HG03575 (cell line): ENCODE results near the gene LRRC74B.
"Not testable (repeated sequence)": the region's sequence is repeated elsewhere in the genome, so short reads cannot be mapped to it uniquely, and the experiment has no call there.

Experiments used
- ATAC-seq: cut with Tn5 transposase; IDR thresholded peaks from one replicate; pipeline ENCODE4 v1.9.1; 2021; ENCODE audit not compliant: unreplicated experiment, insufficient number of reproducible peaks, low FRiP score; ENCODE audit errors: extremely low read depth

The LRRC74B gene

DNA sequence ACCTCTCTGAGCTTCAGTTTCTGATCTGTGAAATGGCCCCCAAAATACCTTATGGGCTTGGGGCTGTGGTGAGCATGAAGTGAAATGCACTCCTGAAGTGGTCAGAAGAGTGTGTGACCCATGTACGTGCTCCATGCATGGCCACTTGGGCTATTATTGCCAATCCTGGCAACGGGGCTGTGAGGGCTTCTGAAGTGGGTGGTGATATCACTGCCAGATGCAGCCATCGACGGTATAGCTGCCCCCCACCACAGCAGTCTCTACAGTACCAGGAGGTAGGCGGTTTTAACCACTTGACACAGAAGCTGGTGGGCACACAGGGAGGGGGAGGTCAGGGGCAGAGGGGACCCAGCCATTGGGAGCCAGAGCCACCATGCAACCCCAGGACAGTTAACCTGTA lies 2.7 kb downstream of the LRRC74B start:
- not testable (repeated sequence) for ATAC-seq

DNA sequence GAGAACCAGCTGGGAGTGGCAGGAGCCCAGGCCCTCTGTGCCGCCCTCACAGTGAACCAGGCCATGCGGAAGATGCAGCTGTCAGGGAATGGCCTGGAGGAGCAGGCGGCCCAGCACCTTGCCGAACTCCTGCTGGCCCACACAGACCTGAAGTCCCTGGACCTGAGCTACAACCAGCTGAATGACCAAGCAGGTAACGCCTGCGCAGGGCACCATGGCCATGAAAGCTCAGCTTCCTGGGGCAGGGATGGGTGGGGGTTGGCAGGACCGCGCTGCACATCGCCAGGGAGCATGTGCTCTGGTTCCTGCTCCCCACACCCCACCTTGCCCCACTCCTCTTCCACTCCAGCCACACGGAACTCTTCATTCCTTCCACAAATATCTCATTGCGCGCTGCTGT lies 3.2 kb downstream of the LRRC74B start:
- not testable (repeated sequence) for ATAC-seq

DNA sequence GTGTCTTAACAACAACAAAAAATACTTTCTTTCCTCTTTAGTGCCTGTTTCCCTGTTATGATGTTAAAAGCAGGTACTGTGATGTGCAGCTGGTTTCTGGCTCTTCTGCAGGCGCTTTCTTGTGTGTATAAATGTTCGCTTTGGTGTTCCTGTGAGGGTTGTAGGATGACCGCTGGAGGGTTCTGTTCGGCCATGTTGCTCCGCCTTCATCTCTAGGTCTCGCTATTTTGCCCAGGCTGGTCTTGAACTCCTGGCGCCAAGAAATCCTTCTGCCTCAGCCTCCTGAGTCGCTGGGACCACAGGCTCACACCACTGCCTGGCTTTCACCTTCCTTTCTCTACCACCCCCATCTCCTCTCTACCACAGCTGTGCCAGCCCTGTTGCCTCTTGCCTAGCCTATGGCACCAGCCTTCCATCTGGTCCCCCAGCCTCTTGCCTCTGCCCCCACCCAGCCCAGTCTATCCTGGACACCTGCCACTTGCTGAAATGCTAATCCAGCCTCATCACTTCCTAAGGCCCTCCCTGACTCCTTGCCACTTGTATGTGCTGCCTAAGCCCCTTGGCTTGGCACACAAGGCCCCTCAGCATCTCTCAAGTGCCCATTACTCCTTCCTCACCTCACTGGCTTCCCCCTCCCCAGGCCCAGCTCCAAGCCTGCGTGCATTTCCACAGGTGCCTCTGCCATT lies 5.5 kb downstream of the LRRC74B start:
- no peak for ATAC-seq

DNA sequence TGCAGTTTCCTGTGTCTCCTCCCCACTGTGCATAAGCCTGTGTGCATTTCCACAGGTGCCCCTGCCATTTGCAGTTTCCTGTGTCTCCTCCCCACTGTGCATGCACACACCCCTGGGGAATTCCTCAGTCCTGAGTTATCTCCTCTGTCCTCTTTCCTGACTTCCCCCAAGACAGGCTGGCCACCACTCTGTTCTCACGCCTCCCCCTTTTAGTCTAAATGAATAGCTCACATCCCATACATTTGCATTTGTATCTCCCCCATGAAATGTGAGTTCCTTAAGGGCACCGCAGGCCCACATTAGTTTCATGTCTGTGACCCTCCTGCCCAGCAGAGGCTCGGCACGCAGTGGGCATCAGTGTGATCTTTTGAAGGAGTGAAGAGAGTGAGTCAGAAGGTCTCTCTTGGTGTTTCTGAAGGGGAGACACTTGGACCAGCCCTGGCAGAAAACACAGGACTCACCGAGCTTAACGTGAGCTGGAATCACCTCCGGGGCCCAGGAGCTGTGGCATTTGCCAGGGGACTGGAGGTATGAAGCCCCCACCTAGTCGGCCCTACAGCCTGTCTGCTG lies 6.2 kb downstream of the LRRC74B start:
- ATAC-seq, result no peak

DNA sequence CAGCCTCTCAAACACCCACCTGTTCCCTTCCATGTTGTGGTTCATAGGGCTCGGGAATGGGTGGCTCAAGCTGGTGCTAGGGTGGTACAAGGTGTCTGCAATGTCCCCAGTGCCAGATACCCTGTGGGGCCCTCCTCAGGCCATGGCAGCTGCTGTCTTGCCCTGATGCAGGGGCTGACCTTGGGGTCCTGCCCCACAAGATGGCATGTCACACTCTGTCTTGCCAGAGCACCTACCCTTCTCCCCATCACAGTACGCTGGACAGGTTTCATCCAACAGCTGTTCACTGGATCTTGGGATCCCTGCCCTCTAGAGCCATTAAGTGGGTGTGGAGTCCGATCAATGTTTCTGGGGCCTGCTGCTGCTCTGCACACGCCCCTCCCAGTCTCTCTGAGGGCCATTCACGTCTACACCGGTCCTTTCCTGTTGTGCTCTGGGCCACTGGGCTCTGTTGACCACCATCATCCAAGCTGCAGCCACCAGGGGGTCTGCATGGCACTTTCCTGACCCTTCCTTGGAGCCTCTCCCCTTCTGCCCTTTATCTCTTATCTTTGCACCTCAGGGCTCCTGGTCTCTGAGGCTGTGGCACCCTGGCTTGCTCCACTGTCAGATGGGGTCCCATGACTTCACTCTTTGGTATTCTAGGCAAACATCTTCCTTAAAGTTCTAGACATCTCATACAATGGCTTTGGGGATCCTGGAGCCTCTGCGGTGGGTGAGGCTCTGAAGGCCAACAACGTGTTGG lies 7.1 kb downstream of the LRRC74B start:
- no peak for ATAC-seq

DNA sequence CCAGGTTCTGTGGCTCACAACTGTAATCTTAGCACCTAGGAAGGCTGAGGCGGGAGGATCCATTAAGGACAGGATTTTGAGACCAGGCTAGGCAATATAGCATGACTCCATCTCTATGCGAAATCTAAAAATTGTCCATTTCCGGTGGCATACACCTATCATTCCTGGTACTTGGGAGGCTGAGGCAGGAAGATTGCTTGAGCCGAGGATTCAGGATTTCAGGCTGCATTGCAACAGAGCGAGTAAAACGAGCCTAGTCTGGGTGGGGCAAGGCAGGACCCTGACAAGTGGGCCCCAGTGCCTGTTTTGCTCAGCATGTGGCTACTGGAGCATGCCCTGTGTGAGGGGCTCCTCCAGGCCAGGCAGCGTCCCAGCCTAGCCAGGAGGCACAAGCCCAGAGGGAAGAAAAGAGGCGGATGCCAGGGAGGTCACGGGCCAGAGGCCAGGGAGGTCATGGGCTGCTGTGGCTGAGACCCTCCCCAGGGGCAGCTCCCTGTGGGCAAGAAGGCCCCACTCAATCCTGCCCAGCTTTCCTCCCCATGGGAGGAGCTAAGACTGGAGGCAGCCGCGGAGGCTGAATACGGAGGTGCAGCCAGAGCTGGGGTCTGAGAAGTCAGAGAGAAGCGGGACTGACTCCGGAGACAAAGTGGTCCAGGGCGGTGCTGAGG lies 8.4 kb downstream of the LRRC74B start:
- ATAC-seq, result no peak

DNA sequence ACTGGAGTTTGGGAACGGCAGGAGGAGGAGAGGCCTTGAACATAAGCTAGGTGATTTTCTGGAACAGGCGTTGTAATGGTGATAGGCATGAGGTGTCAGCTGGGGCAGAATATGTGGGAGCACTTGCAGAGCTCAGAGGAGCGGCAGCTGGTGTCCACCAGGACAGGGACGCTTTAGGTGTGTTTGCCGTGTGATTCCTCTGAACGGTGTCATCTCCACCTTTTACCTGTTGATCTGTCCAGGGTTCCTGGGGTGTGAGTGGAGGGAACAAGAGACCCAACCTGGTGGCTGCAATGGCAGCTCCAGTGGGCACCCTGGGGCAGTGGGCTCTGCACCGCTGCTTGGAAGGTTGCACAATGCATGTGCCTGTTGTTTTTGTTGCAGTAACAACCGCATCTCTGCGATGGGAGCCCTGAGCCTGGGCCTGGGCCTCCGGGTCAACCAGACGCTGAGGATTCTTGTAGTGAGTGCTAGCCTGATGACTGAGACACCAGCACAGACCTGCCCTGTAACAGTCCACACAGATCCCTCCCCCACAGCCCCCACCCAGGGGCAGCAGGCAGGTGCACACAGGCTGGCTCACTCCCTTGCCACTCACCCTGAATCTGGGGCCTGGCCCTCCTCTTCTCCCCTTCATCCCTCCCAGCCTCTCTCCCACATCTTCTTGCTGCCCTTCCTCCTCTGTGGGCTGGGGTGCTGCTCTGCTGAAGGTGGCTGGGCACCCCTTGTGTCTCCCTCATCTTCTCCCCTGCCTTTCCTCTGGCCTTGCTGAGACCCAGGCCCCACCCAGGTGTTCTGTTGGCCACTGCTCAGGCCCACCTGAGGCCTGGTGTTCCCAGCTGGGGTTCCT lies 9.2 kb downstream of the LRRC74B start:
- ATAC-seq, result no peak

DNA sequence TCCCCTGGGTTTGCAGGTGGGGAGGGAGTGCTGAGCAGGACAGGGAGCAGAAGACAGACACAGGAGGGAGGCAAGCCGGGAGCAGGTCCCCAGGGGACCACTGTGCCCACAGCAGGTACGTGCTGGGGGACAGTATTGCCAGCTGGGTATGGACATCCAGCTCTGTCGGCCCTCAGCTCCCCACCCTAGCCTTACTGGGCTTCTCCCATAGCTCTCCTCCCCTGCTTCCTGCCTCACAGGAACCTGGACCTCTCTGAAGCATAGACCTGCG lies 9.8 kb downstream of the LRRC74B start:
- no peak for ATAC-seq

DNA sequence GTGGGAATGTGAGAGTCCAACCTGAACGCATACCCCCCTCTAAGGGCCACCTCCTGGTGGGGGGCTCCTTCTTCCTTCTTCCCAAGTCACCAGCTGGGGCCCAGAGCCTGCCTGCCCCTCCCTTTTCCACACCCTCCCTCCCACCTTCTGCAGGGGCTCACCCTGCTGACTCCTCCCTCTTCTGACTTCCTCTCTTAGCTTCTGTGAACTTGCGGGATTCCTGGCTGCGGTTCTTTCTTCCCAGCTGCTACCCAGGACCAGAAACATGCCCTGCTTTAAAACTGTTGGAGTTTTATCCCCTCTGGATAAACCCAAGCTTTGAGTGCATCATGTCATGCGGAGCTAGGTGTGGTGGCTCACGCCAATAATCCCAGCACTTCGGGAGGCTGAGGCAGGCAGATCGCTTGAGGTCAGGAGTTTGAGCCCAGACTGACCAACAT lies 10.2 kb downstream of the LRRC74B start:
- no peak for ATAC-seq

DNA sequence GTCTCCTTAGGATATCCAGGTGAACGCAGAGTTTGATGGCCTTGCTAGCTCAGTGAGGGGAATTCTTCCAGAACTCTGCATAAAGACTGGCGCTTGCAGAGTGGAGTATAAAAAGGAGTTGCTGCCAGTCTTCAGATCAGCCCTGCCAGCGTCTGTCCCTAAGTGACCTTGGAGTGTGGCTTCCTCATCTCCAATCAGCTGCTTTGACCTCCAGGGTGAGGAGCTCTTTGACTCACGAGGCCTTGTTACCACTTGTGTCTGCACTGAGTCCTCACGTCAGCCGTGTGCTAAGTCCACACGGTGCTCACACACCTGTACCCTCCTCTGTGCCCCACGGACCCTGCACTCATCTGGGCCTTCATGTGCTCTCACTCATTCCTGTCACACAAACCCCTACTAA lies 14.6 kb downstream of the LRRC74B start:
- ATAC-seq, result not testable (repeated sequence)

DNA sequence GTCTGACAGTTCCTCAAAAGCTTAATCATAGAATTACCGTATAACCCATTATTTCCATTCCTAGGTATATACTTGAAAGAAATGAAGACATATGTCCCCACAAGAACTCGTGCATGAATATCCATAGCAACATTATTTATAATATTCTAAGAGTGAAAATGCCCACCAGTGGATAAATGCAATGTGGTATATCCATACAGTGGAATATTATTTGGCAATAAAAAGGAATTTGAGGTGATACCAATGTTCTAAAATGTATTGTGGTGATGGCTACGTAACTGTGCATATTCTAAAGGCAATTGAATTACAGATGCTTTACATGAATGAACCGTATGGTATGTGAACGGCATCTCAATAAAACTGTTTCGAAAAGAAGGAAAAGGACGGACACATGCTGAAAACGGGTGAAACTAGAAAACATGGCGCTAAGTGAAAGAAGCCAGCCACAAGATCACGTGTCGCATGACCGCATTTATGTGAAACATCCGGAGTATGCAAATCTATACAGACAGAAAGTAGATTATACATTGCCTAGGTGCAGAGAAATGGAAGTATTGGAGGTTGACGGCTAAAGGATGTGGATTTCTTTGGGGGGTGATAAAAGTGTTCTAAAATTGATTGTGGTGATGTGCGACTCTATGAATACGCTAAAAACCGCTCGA lies 16.0 kb downstream of the LRRC74B start:
- not testable (repeated sequence) for ATAC-seq

DNA sequence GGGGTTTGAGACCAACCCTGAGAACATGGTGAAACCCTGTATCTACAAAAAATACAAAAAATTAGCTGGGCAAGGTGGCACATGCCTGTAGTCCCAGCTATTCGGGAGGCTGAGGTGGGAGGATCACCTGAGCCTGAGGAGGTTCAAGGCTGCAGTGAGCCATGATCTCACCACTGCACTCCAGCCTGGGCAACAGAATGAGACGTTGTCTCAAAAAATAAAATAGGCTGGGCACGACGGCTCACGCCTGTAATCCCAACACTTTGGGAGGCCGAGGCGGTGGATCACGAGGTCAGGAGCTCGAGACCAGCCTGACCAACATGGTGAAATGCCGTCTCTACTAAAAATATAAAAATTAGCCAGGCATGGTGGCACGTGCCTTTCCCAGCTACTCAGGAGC lies 18.7 kb downstream of the LRRC74B start:
- ATAC-seq, result not testable (repeated sequence)

DNA sequence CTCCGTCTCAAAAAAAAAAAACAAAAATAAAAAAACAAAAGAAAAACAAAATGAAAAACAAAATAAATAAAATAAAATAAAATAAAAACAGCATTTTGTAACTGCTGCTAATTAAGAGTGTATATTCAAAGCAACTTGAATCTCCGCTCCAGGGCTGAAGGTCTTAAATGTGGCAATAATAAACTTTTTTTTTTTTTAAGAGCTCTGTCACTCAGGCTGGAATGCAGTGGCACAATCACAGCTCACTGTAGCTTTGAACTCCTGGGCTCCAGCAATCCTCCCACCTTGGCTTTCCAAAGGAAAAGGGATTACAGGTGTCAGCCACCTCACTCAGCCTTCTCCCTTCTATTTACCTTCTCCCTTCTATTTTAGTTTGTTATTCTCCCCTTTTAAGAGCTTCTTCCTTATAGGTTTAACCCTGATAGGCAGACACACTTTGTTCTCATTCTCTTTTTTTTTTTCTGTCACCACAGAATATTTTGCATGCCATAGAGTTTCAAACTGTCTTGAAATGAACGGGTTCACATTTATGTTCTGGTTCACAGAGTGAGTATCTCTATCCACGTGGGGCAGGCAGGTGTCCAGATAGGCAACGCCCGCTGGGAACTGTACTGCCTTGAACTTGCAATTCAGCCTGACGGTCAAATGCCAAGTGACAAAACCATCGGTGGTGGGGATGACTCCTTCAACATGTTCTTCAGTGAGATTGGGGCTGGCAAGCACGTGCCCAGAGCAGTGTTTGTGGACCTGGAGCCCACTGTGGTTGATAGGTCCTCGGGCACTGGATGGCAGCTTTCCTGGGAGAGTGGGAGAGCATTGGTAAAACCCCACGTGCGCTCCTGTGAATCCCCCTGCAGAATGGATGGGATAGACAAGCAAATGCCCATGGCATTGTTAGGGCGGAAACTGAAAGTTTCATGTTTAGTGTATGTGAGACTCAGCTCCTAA lies 19.4 kb downstream of the LRRC74B start:
- ATAC-seq, result no peak

DNA sequence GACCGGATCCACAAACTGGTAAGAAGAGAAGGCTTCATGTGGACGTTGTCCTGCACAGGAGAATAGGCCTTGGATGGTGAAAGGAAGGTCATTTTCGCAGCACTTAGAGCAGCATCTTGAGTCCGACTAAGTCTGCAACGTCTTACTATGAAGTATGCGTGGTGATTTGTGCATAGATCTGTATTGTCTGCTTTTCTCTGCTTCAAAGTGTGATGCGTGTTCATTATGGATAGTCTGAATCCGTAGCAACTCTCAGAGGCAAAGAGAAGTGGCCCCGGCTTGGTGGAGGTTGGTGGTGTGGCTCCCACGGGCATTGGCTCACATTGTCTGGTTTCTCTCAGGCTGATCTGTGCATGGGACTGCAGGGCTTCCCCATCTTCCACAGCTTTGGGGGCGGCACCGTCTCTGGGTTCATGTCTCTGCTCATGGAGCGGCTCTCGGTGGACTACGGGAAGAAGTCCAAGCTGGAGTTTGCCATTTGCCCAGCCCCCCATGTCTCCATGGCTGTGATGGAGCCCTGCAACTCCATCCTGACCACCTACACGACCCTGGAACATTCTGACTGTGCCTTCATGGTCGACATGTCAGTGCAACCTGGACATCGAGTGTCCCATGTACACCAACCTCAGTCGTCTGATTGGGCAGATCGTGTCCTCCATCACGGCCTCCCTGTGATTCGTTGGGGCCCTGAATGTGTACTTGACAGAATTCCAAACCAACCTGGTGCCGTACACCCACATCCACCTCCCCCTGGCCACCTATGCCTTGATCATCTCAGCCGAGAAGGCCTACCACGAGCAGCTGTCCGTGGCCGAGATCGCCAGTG lies 21.5 kb downstream of the LRRC74B start:
- no peak for ATAC-seq

DNA sequence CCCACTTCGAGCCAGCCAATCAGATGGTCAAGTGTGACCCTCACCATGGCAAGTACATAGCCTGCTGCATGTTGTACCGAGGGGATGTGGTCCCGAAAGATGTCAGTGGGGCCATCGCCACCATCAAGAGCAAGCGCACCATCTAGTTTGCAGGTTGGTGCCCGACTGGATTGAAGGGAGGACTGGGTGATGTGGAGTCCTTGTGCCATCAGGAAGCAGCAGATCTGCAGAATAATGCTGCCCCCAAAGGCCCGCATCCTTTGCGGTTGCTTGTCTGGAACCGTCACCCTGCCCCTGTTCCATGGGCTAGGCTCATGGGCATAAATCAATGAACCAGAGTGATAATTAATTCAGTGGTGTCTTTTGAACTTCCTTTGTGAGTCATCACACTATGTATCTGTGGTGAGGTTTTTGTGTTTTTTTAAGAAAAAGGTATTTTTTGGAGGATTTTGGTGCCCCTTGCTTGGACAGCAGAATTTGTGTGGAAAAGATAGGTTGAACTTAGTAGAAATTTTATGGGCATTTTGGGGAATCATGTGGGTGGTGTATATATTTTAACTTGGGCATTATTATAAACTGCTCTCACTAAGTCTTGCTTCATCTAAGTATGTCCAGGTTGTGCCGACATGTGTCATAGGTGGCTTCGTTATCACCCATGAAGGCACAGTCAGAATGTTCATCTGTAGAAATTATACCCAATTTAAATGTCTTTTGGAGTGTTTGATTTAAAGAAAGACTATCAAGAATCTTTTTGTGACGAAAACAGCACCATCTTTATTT lies 22.3 kb downstream of the LRRC74B start:
- no peak for ATAC-seq

DNA sequence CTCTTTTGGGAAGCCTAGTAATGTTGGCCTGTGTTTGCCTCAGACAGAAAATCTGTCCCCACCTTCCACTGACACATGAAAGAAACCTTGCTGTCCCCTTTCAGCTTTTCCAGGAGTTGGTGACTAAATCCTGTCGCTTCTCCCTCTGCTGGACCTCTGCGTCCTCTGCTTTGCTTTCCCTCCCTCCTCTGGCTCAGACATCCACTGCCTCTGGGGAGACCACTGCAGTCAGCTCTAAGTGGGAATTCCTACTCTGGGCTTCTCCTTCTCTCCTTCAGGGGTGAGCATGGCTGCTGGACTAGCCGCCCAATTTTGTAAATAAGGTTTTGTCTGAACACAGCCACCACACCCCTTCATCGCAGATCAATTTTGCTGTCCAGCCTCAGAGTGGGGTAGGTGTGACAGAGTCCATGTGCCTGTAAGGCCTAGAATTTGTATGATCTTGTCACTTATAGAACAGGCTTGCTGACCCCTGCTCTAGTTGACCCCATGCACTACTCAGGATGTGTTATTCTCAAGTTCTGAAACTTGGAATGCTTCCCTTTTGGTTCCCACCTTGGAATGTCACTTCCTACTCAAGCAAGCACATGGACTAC lies 23.0 kb downstream of the LRRC74B start:
- no peak for ATAC-seq
